ENCODE measurements around the gene PDGFB. TPM values are rescaled to one million over a fixed set of nuclear protein-coding genes. Genes with fewer than 3 reads are reported as not detected.

The PDGFB gene
- total RNA-seq, 2 donors from 2014 or later, result 1.9 to 5.6 TPM

DNA sequence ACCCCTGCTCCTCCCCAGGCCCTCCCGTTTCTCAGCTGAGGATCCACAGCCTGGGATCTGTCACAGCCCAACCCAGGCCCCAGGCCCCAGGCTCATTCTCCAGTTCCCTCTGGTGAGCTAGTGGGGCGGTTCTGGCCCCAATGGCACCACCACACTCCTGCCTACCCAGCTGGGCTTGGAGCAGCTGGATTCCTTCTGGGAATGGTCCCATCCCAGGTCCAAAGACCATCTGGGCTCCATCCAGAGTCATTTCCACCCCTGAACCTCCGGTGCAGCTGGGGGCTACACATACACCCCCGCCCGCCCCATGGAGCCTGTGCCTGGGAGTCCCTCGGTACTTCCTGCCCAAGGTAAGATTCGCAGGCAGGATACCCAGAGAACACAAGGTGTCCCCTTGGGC is 35.5 kb upstream of the PDGFB start:
- H3K9me3 ChIP-seq, result no peaks in the 10 kb centered on the region
- no peak overlapping the region for H3K4me3 ChIP-seq
- intact Hi-C loops (cut with DNase I), result no loop called here
- DNase-seq, result no peak
- H3K36me3 ChIP-seq, result no peaks in the 10 kb centered on the region
- no peaks in the 10 kb centered on the region for H3K4me1 ChIP-seq
- no peak overlapping the region for H3K9ac ChIP-seq (ENCODE audit: low read depth in 2 of 2, low read length in 2 of 2)
- H3K27me3 ChIP-seq, result no peaks in the 10 kb centered on the region
- no peak overlapping the region for H3K27ac ChIP-seq
- no peak for TF ChIP-seq CTCF (IDR thresholded peaks at IDR 0.05)

DNA sequence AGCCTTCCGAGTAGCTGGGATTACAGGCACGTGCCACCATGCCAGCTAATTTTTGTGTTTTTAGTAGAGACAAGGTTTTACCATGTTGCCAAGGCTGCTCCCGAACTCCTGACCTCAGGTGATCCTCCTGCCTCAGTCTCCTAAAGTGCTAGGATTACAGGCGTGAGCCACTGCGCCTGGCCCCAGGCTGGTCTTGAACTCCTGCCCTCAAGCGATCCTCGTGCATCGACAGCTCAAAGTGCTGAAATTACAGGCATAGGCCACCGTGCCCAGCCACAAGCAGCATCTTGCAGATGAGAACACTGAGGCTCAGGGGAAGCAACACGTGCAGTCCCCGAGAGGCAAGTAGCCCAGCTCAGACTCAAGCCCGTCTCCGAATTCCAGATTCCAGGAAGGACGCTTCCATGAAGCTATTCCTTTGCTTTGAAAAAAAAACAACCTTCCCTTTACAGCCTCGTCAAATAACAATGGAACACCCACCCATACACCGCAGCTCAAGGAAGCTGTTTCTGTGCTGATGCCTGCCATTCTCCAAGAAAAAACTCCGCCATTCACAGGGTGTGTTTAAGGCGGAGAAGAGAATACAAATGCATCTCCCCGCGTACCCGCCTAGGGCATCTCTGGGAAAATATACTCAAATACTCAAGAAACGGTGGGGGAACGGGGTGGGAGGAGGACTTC is 34.5 kb upstream of the PDGFB start:
- Histone ChIP-seq H3K27me3 (no peaks in the 10 kb centered on the region), H3K4me1 (no peaks in the 10 kb centered on the region), H3K9ac (ENCODE audit: low read depth in 2 of 2, low read length in 2 of 2) (no peak overlapping the region), H3K4me3 (no peak overlapping the region), H3K27ac (no peak overlapping the region), H3K36me3 (no peaks in the 10 kb centered on the region), H3K9me3 (no peaks in the 10 kb centered on the region)
- intact Hi-C loops (cut with DNase I), result no loop called here
- no peak for TF ChIP-seq CTCF (IDR thresholded peaks at IDR 0.05)
- no peak for DNase-seq

GRCh38 chr22:39278040-39278439 is 33.3 kb upstream of the PDGFB start:
- DNase-seq, result no peak
- Histone ChIP-seq H3K4me3 (no peak overlapping the region), H3K36me3 (no peaks in the 10 kb centered on the region), H3K9me3 (no peaks in the 10 kb centered on the region), H3K9ac (ENCODE audit: low read depth in 2 of 2, low read length in 2 of 2) (no peak overlapping the region), H3K27me3 (no peaks in the 10 kb centered on the region), H3K4me1 (no peaks in the 10 kb centered on the region), H3K27ac (no peak overlapping the region)
- TF ChIP-seq CTCF (IDR thresholded peaks at IDR 0.05), result no peak
- intact Hi-C loops (cut with DNase I), result no loop called here

- H3K27ac ChIP-seq, result no peak overlapping the region
- no peak overlapping the region for H3K9ac ChIP-seq (ENCODE audit: low read depth in 2 of 2, low read length in 2 of 2)
- intact Hi-C loops (cut with DNase I), result no loop called here
Measured at GRCh38 chr22:39277142-39277607, 32.4 kb upstream of the PDGFB start.

GRCh38 chr22:39276440-39277141 is 31.8 kb upstream of the PDGFB start:
- TF ChIP-seq CTCF (IDR thresholded peaks at IDR 0.05), result no peak
- Histone ChIP-seq H3K9me3 (no peaks in the 10 kb centered on the region), H3K27ac (no peak overlapping the region), H3K27me3 (no peaks in the 10 kb centered on the region), H3K9ac (ENCODE audit: low read depth in 2 of 2, low read length in 2 of 2) (no peak overlapping the region), H3K36me3 (no peaks in the 10 kb centered on the region), H3K4me3 (no peak overlapping the region), H3K4me1 (no peaks in the 10 kb centered on the region)
- no peak for DNase-seq
- intact Hi-C loops (cut with DNase I), result no loop called here

More at GRCh38 chr22:39277142-39277607, 32.4 kb upstream of the PDGFB start:
- H3K4me3 ChIP-seq, result no peak overlapping the region
- H3K27me3 ChIP-seq, result no peaks in the 10 kb centered on the region
- no peaks in the 10 kb centered on the region for H3K9me3 ChIP-seq
- no peaks in the 10 kb centered on the region for H3K4me1 ChIP-seq
- no peaks in the 10 kb centered on the region for H3K36me3 ChIP-seq
- no peak for DNase-seq
- TF ChIP-seq CTCF (IDR thresholded peaks at IDR 0.05), result no peak
